GM23248 (cell line): Measurements from ENCODE around the gene MOGAT3.

Experiments
- EZH2 ChIP-seq: fragments of 200-600 bp; sonication (generic); IDR thresholded peaks from 2 replicates; pipeline ENCODE4 v1.6.1; 2018; ENCODE audit warnings: antibody characterized with exemption, mild to moderate bottlenecking; ENCODE audit not compliant: insufficient read depth, poor library complexity, severe bottlenecking
- EZH2phosphoT487 ChIP-seq: fragments of 200-600 bp; sonication (generic); IDR thresholded peaks from 2 replicates; pipeline ENCODE4 v1.6.1; 2018; ENCODE audit warnings: antibody characterized with exemption, moderate library complexity, mild to moderate bottlenecking, low read depth; ENCODE audit not compliant: insufficient read depth

- TF ChIP-seq EZH2phosphoT487, result no peak
- no peak for TF ChIP-seq EZH2
Measured at GRCh38 chr7:101200504-101200861, 353 bp downstream of the MOGAT3 start.
